Liver (tissue), 9 donors: ENCODE data around the gene DHRS3. TPM values are rescaled to one million over a fixed set of nuclear protein-coding genes. Genes with fewer than 3 reads are reported as not detected.
A peak's percentile ranks its signal among the peaks of the same experiment; 100 is the strongest.

Experiments
- DNase-seq: peaks from one replicate; pipeline ENCODE4 v3.0.0-alpha.2; 2017; ENCODE audit warnings: low spot score
- H3K27ac ChIP-seq, 2 donors: one replicate each; pipeline ENCODE4 v1.7.0; 2013; ENCODE audit warnings: inconsistent platforms in 2 of 2, low read length in 2 of 2, control low read depth in 1 of 2, low read depth in 1 of 2, mild to moderate bottlenecking in 1 of 2
- H3K27me3 ChIP-seq, 4 donors: one replicate each; pipeline versions ENCODE4 v1.6.1 to v1.7.0; 2013; ENCODE audit warnings: low read length in 3 of 4, inconsistent platforms in 1 of 4, mild to moderate bottlenecking in 1 of 4, moderate library complexity in 1 of 4; ENCODE audit not compliant: control insufficient read depth in 4 of 4, insufficient read depth in 4 of 4
- H3K36me3 ChIP-seq, 4 donors: one replicate each; pipeline versions ENCODE4 v1.6.1 to v1.7.0; 2013; ENCODE audit warnings: low read length in 3 of 4, mild to moderate bottlenecking in 3 of 4, low read depth in 1 of 4, moderate library complexity in 1 of 4; ENCODE audit not compliant: control insufficient read depth in 4 of 4, insufficient read depth in 3 of 4
- H3K4me1 ChIP-seq, 4 donors: one replicate each; pipeline versions ENCODE4 v1.6.1 to v1.7.0; 2013; ENCODE audit warnings: low read length in 3 of 4, mild to moderate bottlenecking in 3 of 4, moderate library complexity in 1 of 4; ENCODE audit not compliant: control insufficient read depth in 4 of 4, insufficient read depth in 4 of 4
- H3K4me3 ChIP-seq, 3 donors: one replicate each; pipeline versions ENCODE4 v1.6.1 to v1.7.0; 2013; ENCODE audit warnings: low read length in 3 of 3, control low read depth in 1 of 3, low read depth in 1 of 3, mild to moderate bottlenecking in 1 of 3
- H3K9ac ChIP-seq, 2 donors: one replicate each; pipeline ENCODE4 v1.7.0; 2013; ENCODE audit warnings: low read length in 2 of 2, mild to moderate bottlenecking in 2 of 2, moderate library complexity in 2 of 2, control low read depth in 1 of 2, low read depth in 1 of 2
- H3K9me3 ChIP-seq, 4 donors: one replicate each; pipeline versions ENCODE4 v1.6.1 to v1.7.0; 2013; ENCODE audit warnings: low read length in 3 of 4; ENCODE audit not compliant: control insufficient read depth in 4 of 4
- FOXA2 ChIP-seq: IDR thresholded peaks from 2 replicates; pipeline ENCODE4 v1.6.1; 2016; ENCODE audit warnings: antibody characterized with exemption
- GABPA ChIP-seq, 2 donors: IDR thresholded peaks in 1 of 2; conservative IDR thresholded peaks in 1 of 2; 2 replicates each; pipeline ENCODE4 v1.6.1; 2016; ENCODE audit warnings: antibody characterized with exemption in 2 of 2, mild to moderate bottlenecking in 1 of 2, moderate library complexity in 1 of 2
- HNF4A ChIP-seq, 2 donors: conservative IDR thresholded peaks; 2 replicates each; pipeline ENCODE4 v1.6.1; 2016; ENCODE audit warnings: antibody characterized with exemption in 2 of 2, mild to moderate bottlenecking in 2 of 2
- HNF4G ChIP-seq: IDR thresholded peaks from 2 replicates; pipeline ENCODE4 v1.6.1; 2016; ENCODE audit warnings: antibody characterized with exemption
- JUND ChIP-seq, 2 donors: IDR thresholded peaks; 2 replicates each; pipeline ENCODE4 v1.6.1; 2016; ENCODE audit warnings: antibody characterized with exemption in 2 of 2
- NR2F2 ChIP-seq: IDR thresholded peaks from 2 replicates; pipeline ENCODE4 v1.6.1; 2016; ENCODE audit warnings: antibody characterized with exemption
- RAD21 ChIP-seq, 2 donors: IDR thresholded peaks; 2 replicates each; pipeline ENCODE4 v1.6.1; 2016; ENCODE audit warnings: antibody characterized with exemption in 2 of 2, mild to moderate bottlenecking in 2 of 2
- RXRA ChIP-seq, 2 donors: IDR thresholded peaks; 2 replicates each; pipeline ENCODE4 v1.6.1; 2017 to 2018; ENCODE audit warnings: antibody characterized with exemption in 2 of 2, mild to moderate bottlenecking in 1 of 2
- SP1 ChIP-seq: IDR thresholded peaks from 2 replicates; pipeline ENCODE4 v1.6.1; 2018; ENCODE audit warnings: antibody characterized with exemption, mild to moderate bottlenecking
- TAF1 ChIP-seq: conservative IDR thresholded peaks from 2 replicates; pipeline ENCODE4 v1.6.1; 2016; ENCODE audit warnings: antibody characterized with exemption, mild to moderate bottlenecking
- YY1 ChIP-seq: IDR thresholded peaks from 2 replicates; pipeline ENCODE4 v1.6.1; 2016; ENCODE audit warnings: antibody characterized with exemption, mild to moderate bottlenecking
- WGBS: extraction: QIAGEN DNeasy Blood & Tissue Kit; methylation state at CpG from one replicate; pipeline ENCODE4 v1.1.7; 2013; 5-methylcytosine and 5-hydroxymethylcytosine counted together
- polyA plus RNA-seq, 2 donors: library from polyadenylated mRNA; stranded (reverse) in 1 of 2; unstranded in 1 of 2; fragments of 200-250 nt in 1 of 2; fragments of >200 nt in 1 of 2; fragmentation: Nextera tagmentation in 1 of 2; extraction: Ambion mirVana in 1 of 2; gene quantifications; one replicate each; pipeline versions ENCODE4 v1.2.1 to v1.2.3, GENCODE V29; 2013 to 2015
- total RNA-seq, 2 donors: library from RNA; depleted of rRNA; stranded (reverse); fragments of >200 nt; gene quantifications; one replicate each; pipeline ENCODE4 v1.2.3, GENCODE V29; 2014
- TF ChIP-seq, protein P1 (sequence below): IDR thresholded peaks from 2 replicates; pipeline ENCODE4 v1.6.1; 2016; ENCODE audit warnings: antibody characterized with exemption
- TF ChIP-seq, protein P2 (sequence below): fragments of 150-350 bp; IDR thresholded peaks from 2 replicates; pipeline ENCODE4 v1.5.1; 2017; ENCODE audit warnings: improper control_type of control experiment, low read depth, low read length; ENCODE audit not compliant: missing input control
- TF ChIP-seq, protein P3 (sequence below): IDR thresholded peaks from 2 replicates; pipeline ENCODE4 v1.6.1; 2016; ENCODE audit warnings: antibody characterized with exemption, mild to moderate bottlenecking
- donor health status: healthy.
- donor health status: healthy.
- donor health status: healthy.
- donor health status: healthy.
- donor health status: healthy.

DHRS3 gene
- total and polyA plus RNA-seq, 4 donors: 62.6 to 185 (median 158) TPM

DNA sequence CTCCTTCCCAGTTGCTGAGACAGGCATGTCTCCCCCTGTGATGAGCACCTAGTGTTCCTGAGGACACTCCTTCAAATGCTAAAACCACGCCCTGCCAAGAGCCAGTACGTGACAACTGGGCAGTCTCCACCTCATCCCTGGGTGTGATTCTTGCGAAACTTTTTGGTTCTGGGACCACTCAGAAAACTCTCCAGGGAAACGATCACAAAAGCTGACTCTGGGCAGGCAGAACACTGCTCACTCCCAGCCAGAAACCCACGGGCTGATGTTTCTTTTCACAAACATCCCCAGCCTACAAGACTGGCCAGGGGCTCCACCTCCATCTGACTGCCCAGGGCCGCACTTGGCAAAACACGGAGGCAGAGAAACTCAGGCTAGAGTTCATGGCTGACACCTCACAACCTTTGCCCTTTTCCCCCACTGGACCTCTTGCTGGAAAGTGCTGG, 24.4 kb downstream of the DHRS3 start:
- peak overlapping the region in 1 of 2 donors; percentile 16 for H3K9ac ChIP-seq
- DNase-seq: no peak

DNA sequence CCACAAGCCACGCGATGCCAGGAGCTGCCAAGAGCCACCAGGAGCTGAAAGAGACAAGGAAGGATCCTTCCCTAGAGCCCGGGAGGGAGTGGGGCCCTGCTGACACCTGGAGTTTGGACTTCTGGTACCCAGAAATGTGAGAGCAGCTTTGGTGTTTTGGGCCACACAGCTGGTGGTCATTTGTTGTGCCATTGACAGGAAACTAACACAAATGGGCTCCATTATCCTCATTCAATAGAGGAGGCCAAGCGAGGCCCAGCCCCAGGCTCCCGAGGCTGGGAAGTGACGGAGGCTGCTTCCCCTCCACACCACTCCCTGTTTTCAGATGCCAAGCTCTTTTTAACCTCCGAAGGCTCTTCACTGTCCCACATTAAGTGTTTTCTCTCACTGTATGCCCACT, 25.5 kb downstream of the DHRS3 start:
- Histone ChIP-seq H3K9me3 (no peaks in the 10 kb centered on the region), H3K36me3 (peaks cover 2 to 7% (median 4%) of the 10 kb centered on the region in 4 donors), H3K4me3 (no peak overlapping the region), H3K4me1 (peaks cover 14 to 62% (median 46%) of the 10 kb centered on the region in 4 donors), H3K27me3 (no peaks in the 10 kb centered on the region), H3K27ac (peak overlapping the region; percentile 94 to 96), H3K9ac (no peak overlapping the region)
- TF ChIP-seq, protein P1, sequence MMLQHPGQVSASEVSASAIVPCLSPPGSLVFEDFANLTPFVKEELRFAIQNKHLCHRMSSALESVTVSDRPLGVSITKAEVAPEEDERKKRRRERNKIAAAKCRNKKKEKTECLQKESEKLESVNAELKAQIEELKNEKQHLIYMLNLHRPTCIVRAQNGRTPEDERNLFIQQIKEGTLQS: no peak
- no peak for TF ChIP-seq GABPA (IDR thresholded peaks at IDR 0.05 in 1 of 2, conservative IDR thresholded peaks at IDR 0.05 in 1 of 2)
- TF ChIP-seq HNF4G: no peak
- TF ChIP-seq, protein P2, sequence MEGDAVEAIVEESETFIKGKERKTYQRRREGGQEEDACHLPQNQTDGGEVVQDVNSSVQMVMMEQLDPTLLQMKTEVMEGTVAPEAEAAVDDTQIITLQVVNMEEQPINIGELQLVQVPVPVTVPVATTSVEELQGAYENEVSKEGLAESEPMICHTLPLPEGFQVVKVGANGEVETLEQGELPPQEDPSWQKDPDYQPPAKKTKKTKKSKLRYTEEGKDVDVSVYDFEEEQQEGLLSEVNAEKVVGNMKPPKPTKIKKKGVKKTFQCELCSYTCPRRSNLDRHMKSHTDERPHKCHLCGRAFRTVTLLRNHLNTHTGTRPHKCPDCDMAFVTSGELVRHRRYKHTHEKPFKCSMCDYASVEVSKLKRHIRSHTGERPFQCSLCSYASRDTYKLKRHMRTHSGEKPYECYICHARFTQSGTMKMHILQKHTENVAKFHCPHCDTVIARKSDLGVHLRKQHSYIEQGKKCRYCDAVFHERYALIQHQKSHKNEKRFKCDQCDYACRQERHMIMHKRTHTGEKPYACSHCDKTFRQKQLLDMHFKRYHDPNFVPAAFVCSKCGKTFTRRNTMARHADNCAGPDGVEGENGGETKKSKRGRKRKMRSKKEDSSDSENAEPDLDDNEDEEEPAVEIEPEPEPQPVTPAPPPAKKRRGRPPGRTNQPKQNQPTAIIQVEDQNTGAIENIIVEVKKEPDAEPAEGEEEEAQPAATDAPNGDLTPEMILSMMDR: no peak
- 84% methylated on average over 7 of the region's 7 CpGs for WGBS
- DNase-seq: no peak

More for the DNA sequence above, 24.4 kb downstream of the DHRS3 start:
- no peak overlapping the region for H3K4me3 ChIP-seq
- 31% methylated on average over 7 of the region's 7 CpGs for WGBS
- H3K36me3 ChIP-seq: peaks cover under 1 to 7% (median 2%) of the 10 kb centered on the region in 4 donors
- H3K27me3 ChIP-seq: no peaks in the 10 kb centered on the region
- peak overlapping the region; percentile 94 to 96 for H3K27ac ChIP-seq
- H3K9me3 ChIP-seq: no peaks in the 10 kb centered on the region
- TF ChIP-seq RAD21 (IDR thresholded peaks at IDR 0.05) (peak in 1 of 2 donors; percentile 34), HNF4A (conservative IDR thresholded peaks at IDR 0.05) (peak; percentile 76 to 79), SP1 (peak; percentile 45), RXRA (IDR thresholded peaks at IDR 0.05) (peak; percentile 90 to 94), TAF1 (no peak), HNF4G (peak; percentile 15), YY1 (peak; percentile 33), FOXA2 (no peak), JUND (IDR thresholded peaks at IDR 0.05) (peak in 1 of 2 donors; percentile 16), NR2F2 (peak; percentile 51)
- TF ChIP-seq, protein P1: no peak
- TF ChIP-seq, protein P3, sequence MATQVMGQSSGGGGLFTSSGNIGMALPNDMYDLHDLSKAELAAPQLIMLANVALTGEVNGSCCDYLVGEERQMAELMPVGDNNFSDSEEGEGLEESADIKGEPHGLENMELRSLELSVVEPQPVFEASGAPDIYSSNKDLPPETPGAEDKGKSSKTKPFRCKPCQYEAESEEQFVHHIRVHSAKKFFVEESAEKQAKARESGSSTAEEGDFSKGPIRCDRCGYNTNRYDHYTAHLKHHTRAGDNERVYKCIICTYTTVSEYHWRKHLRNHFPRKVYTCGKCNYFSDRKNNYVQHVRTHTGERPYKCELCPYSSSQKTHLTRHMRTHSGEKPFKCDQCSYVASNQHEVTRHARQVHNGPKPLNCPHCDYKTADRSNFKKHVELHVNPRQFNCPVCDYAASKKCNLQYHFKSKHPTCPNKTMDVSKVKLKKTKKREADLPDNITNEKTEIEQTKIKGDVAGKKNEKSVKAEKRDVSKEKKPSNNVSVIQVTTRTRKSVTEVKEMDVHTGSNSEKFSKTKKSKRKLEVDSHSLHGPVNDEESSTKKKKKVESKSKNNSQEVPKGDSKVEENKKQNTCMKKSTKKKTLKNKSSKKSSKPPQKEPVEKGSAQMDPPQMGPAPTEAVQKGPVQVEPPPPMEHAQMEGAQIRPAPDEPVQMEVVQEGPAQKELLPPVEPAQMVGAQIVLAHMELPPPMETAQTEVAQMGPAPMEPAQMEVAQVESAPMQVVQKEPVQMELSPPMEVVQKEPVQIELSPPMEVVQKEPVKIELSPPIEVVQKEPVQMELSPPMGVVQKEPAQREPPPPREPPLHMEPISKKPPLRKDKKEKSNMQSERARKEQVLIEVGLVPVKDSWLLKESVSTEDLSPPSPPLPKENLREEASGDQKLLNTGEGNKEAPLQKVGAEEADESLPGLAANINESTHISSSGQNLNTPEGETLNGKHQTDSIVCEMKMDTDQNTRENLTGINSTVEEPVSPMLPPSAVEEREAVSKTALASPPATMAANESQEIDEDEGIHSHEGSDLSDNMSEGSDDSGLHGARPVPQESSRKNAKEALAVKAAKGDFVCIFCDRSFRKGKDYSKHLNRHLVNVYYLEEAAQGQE: peak; percentile 45
- peaks cover 17 to 73% (median 57%) of the 10 kb centered on the region in 4 donors for H3K4me1 ChIP-seq
